KMS-11 (cell line): ENCODE data around the gene CXCL13.

Source experiments
- H2AFZ ChIP-seq: fragments of 200-600 bp; sonication (generic); 2 replicates; pipeline ENCODE4 v1.6.1; 2016; ENCODE audit warnings: antibody characterized with exemption, mixed run types, low read depth
- H3K27ac ChIP-seq: fragments of 200-600 bp; sonication (generic); 2 replicates; pipeline ENCODE4 v1.6.1; 2016; ENCODE audit warnings: mild to moderate bottlenecking, mixed run types
- H3K27me3 ChIP-seq: fragments of 200-600 bp; sonication (generic); 2 replicates; pipeline ENCODE4 v1.6.1; 2017; ENCODE audit warnings: mild to moderate bottlenecking, low read depth, mixed run types, moderate library complexity; ENCODE audit not compliant: insufficient read depth
- H3K36me3 ChIP-seq: fragments of 200-600 bp; sonication (generic); 2 replicates; pipeline ENCODE4 v1.6.1; 2017; ENCODE audit warnings: mild to moderate bottlenecking, mixed run types; ENCODE audit not compliant: insufficient read depth
- H3K4me1 ChIP-seq: fragments of 200-600 bp; sonication (generic); 2 replicates; pipeline ENCODE4 v1.6.1; 2016; ENCODE audit warnings: mild to moderate bottlenecking, low read depth, mixed run types; ENCODE audit not compliant: poor library complexity, severe bottlenecking
- H3K4me2 ChIP-seq: fragments of 200-600 bp; sonication (generic); 2 replicates; pipeline ENCODE4 v1.7.0; 2016; ENCODE audit warnings: mild to moderate bottlenecking, mixed run types
- H3K4me3 ChIP-seq: fragments of 200-600 bp; sonication (generic); IDR thresholded peaks from 2 replicates; pipeline ENCODE4 v1.6.1; 2017; ENCODE audit warnings: low read depth, low read length, mixed read lengths; ENCODE audit not compliant: insufficient read depth
- H3K79me2 ChIP-seq: fragments of 200-600 bp; sonication (generic); 2 replicates; pipeline ENCODE4 v1.6.1; 2016; ENCODE audit warnings: low read depth, mixed run types; ENCODE audit not compliant: insufficient read depth
- H3K9ac ChIP-seq: fragments of 200-600 bp; sonication (generic); 2 replicates; pipeline ENCODE4 v1.6.1; 2016; ENCODE audit warnings: mild to moderate bottlenecking, mixed run types
- H4K20me1 ChIP-seq: fragments of 200-600 bp; sonication (generic); 2 replicates; pipeline ENCODE4 v1.6.1; 2016; ENCODE audit warnings: mild to moderate bottlenecking, mixed run types; ENCODE audit not compliant: insufficient read depth
- CTCF ChIP-seq: fragments of 200-600 bp; sonication (generic); conservative IDR thresholded peaks from 2 replicates; pipeline ENCODE4 v1.6.1; 2017; ENCODE audit warnings: low read depth, mild to moderate bottlenecking, antibody characterized with exemption, low read length, moderate library complexity, mixed read lengths

CXCL13 gene

GRCh38 chr4:77601614-77602187 lies 3.9 kb upstream of the CXCL13 start:
- Histone ChIP-seq H3K36me3 (no peaks in the 10 kb centered on the region), H3K79me2 (no peaks in the 10 kb centered on the region), H3K27ac (no peak overlapping the region), H3K4me2 (no peak overlapping the region), H3K4me3 (no peak overlapping the region), H3K9ac (no peak overlapping the region), H3K27me3 (no peaks in the 10 kb centered on the region), H3K4me1 (no peaks in the 10 kb centered on the region), H2AFZ (no peak overlapping the region), H4K20me1 (no peaks in the 10 kb centered on the region)
- no peak for TF ChIP-seq CTCF

DNA sequence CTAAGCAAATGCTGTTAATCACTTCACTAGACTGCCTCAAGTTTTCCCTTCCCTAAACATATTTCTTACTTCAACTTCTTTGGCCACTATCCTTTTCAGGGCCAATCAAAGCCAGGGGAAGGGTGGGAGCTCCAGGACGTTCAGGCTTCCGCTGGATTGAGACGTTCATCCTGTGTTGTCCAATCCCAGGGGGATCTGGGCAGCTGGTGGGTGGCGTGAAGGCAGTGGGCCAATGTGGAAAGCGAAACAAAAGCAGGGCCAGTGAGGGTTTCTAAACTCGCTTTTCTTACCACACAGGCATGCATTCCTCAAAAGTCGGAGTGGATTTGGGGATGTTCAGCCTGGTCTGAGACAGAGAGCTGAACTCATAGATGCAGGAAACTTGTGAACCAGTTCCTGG lies 7.6 kb downstream of the CXCL13 start:
- no peak overlapping the region for H3K4me2 ChIP-seq
- H2AFZ ChIP-seq: no peak overlapping the region
- no peaks in the 10 kb centered on the region for H3K36me3 ChIP-seq
- no peak overlapping the region for H3K9ac ChIP-seq
- H3K27me3 ChIP-seq: no peaks in the 10 kb centered on the region
- peaks cover under 1% of the 10 kb centered on the region for H3K4me1 ChIP-seq
- no peak for TF ChIP-seq CTCF
- no peaks in the 10 kb centered on the region for H4K20me1 ChIP-seq
- H3K27ac ChIP-seq: no peak overlapping the region
- no peak overlapping the region for H3K4me3 ChIP-seq
- H3K79me2 ChIP-seq: no peaks in the 10 kb centered on the region

- Histone ChIP-seq H3K9ac (no peak overlapping the region), H3K4me1 (peaks cover 18% of the 10 kb centered on the region), H3K27ac (no peak overlapping the region), H3K4me2 (no peak overlapping the region), H4K20me1 (no peaks in the 10 kb centered on the region), H3K79me2 (no peaks in the 10 kb centered on the region), H3K27me3 (no peaks in the 10 kb centered on the region), H3K36me3 (no peaks in the 10 kb centered on the region), H2AFZ (no peak overlapping the region), H3K4me3 (no peak overlapping the region)
- no peak for TF ChIP-seq CTCF
Observed at GRCh38 chr4:77615153-77615552, 9.5 kb downstream of the CXCL13 start.

- Histone ChIP-seq H3K36me3 (no peaks in the 10 kb centered on the region), H3K9ac (no peak overlapping the region), H2AFZ (no peak overlapping the region), H3K27ac (no peak overlapping the region), H4K20me1 (no peaks in the 10 kb centered on the region), H3K27me3 (no peaks in the 10 kb centered on the region), H3K4me3 (no peak overlapping the region), H3K4me2 (no peak overlapping the region), H3K79me2 (no peaks in the 10 kb centered on the region), H3K4me1 (peaks cover 20% of the 10 kb centered on the region)
- no peak for TF ChIP-seq CTCF
Observed at GRCh38 chr4:77617203-77617602, 11.6 kb downstream of the CXCL13 start.
